GM21526 (cell line): ENCODE results near the gene GAGE13.
"Not testable (repeated sequence)": the region's sequence is repeated elsewhere in the genome, so short reads cannot be mapped to it uniquely, and the experiment has no call there.

Experiments
- ATAC-seq: cut with Tn5 transposase; IDR thresholded peaks from one replicate; pipeline ENCODE4 v1.9.1; 2021; ENCODE audit warnings: moderate library complexity; ENCODE audit not compliant: unreplicated experiment, low FRiP score

Gene GAGE13

GRCh38 chrX:49323735-49324134 lies 7.6 kb upstream of the GAGE13 start:
- ATAC-seq = not testable (repeated sequence)

- not testable (repeated sequence) for ATAC-seq
These were observed 961 bp upstream of the GAGE13 start for GRCh38 chrX:49330421-49330820.

- ATAC-seq = not testable (repeated sequence)
These were observed 459 bp downstream of the GAGE13 start for GRCh38 chrX:49331841-49332240.

- not testable (repeated sequence) for ATAC-seq
These were observed 10.1 kb downstream of the GAGE13 start for GRCh38 chrX:49341449-49341848.

- not testable (repeated sequence) for ATAC-seq
These were observed 13.3 kb downstream of the GAGE13 start for GRCh38 chrX:49344496-49345175.

DNA sequence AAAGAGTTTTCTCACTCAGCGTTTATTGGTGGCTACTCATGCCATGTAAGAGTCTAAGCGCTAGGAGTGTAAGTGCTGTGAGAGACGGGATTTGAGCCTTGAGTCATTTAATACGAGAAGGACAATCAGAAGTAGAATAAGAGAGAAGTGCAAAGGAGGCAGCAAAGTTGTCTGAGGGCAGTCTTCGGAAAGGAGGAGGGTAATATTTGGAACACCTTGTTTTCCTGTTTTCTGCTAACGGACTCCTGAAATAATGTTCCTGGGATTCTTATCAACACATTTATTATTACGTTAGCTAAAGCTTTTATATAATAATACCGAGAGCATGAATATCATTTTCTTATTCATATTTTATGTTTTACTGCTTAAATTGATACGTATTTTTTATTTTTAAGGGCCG lies 14.0 kb downstream of the GAGE13 start:
- ATAC-seq = not testable (repeated sequence)

- not testable (repeated sequence) for ATAC-seq
These were observed 14.8 kb downstream of the GAGE13 start for GRCh38 chrX:49346150-49346549.
